Medulla oblongata (tissue), 1 donor: ENCODE data around the gene SLC45A1.

ENCODE experiments used
- DNase-seq: peaks from one replicate; pipeline ENCODE4 v3.0.0-alpha.2; 2015; ENCODE audit errors: extremely low spot score

SLC45A1 gene

DNA sequence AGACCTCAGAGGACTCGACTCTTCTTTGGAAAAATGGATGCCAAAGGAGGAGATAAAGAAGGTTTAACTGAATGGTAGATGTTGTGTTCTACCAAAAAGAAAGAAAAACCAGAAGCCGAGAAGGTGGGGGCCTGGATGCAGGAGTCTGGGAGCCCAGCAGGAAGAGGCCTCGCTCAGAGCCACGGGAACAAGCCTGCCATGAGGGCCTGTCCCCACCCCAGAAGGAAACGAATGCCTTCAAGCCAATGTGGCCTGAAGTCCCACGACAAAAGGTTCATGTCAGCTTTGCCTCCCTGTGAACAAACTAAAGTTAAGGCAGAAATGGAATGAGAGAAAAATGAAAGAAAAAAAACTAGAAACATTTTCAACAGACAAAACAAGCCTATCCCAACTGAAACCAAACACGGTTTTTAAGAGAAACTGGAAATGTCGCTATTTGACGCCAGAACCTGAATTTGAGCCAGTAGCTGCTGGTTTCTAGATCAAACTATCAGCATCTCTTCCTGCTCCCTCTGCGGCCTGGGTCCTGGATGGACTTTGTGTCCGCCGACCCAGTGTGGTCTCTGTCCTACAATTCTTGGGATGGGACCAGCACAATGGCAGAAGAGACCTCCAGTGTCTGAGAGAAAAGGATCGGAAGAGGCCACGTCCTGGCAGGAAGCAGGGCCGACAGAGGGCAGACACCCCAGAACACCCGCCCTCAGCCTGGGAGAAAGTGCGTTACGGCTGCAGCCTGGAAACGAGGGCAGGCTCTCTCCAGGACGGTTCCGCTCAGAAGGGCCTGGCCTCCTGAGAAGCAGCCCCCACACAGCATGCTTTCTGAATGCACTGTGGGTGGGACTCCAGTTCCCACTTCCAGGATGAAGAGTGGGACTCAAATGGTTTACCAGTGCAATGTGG is 35.2 kb downstream of the SLC45A1 start:
- DNase-seq = no peak

DNA sequence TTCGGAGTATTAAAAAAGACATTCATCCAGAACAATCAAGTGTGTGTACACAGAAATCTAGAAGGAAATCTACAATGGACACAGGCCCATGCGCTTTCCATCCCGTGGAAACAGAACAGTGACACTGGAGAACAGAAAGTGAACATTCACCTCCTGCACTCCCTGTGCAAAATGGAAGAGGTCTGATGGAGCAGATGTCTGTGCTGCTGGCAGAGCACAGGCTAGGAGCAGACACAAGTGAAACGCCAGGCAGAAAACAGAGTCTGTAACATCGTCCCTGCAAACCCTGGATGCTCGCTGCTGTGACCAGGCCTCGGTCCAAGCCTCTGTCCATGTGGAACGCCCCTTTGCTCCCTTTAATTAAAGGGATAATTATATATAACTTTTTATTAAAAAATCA is 36.1 kb downstream of the SLC45A1 start:
- DNase-seq = no peak

DNA sequence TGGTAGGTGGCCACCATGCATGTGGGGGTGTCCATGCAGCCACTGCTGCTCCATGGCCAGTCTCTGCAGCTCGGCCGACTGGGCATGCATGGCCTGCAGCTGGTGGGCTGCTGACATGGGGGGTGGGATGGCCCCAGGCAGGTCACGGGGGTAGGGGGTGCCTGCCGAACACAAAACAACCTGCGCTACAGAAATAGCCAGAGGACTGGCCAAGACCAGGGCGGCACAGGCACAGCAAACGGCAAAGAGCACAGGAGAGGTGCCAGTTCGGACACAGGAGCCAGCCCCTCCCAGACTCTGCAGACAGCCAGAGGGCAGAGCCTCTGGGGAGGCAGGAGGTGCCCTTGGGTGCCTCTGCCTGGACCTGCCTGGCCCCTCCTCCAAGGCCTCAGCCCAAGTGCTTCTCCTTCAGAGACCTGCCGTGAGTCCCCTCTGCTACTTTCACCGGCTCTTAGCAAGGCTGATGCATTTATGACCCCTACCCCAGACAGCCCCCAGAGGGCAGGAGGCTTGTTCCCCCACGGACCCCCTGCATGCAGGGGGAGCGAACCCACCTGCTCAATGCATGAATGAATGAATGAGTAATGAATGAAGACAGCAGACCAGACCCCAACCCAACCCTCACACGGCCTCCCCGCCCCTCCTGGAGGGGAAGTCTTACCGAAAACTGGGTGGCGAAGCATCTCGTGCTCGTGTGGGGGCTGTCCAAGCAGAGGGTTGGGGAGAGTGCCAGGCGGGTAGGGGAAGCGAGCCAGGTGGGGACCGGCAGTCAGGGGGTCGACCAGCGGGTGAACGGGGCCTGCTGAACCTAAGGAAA is 37.7 kb downstream of the SLC45A1 start:
- DNase-seq = no peak

DNA sequence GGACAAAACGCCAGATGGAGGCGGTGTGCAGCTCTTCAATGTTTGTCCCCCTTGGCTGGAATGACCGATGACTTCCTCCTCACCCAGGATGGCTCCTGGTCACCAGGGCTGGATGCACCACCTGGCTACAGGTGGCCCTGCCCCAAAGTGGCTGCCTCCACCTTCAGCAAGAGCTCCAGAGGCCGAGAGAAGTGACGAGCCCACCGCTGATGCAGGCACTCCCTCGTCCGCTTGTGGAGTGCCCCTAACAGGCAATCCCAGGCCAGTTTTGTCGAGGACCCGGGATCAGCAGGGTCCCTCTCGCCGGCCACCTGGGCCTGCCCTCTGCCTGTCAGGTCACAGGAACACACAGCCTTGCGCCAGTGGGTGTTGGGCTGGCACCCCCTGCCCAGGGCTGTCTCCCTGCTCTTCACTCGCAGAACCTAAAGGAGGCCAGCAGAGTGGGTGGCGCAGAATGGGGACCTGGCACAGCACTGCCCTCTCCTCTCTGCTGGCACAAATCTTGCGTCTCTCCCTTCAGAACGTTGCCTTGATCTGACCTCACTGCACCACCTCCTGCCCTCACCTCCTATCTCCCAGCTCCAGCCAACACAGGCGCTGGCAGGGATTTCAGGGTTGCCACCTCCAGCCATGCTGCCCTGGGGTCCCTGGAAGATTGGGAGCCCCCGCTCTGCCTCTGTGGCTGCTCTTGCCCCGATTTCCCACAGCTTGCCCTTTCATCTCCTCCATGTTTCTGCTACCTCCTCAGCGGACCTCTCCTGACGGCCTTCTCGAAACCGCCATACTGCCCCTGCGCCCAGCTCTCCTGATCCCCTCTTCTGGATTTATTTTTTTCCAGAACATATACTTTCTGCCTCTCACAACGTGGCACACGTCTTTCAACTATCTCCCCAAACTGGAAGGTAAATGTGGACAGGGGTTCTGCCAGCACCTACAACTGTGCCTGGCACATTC is 38.6 kb downstream of the SLC45A1 start:
- DNase-seq = no peak

DNA sequence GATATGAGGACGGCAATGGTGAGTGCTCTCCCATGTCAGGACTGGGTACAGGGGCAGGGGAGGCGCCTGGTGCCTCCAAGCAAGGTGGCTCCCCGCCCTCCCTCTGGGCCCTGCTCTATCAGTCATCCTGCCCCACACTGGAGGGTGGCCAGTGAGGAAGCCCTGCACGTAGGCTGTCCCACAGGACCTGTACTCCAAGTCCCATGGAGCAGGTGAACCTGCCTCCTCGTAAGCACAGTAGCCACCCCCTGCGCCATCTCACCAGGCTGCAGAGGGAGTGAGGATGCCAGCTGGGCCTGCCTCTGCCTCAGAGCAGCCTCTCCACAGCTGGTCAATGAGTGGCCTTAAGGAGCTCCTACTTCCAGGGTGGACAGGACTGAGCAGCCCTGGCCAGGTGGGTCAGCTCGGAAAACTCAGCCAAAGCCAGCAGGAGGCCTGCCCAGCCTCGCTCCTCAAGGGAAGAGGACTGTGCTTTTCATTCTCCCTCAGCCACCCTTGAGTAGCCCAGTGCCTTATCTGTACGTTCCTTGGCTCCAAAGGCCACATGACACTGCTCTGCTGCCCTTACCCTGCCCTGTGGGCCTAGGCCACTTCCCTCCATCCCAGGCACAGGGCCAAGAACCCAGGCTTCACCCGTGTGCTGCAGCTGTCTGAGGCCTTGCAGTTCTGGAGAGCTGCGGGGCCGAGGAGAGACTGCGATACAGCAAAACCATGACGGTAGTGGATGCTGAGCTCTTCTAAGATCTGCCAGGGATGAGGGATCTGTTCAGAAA is 39.6 kb downstream of the SLC45A1 start:
- DNase-seq = no peak

DNA sequence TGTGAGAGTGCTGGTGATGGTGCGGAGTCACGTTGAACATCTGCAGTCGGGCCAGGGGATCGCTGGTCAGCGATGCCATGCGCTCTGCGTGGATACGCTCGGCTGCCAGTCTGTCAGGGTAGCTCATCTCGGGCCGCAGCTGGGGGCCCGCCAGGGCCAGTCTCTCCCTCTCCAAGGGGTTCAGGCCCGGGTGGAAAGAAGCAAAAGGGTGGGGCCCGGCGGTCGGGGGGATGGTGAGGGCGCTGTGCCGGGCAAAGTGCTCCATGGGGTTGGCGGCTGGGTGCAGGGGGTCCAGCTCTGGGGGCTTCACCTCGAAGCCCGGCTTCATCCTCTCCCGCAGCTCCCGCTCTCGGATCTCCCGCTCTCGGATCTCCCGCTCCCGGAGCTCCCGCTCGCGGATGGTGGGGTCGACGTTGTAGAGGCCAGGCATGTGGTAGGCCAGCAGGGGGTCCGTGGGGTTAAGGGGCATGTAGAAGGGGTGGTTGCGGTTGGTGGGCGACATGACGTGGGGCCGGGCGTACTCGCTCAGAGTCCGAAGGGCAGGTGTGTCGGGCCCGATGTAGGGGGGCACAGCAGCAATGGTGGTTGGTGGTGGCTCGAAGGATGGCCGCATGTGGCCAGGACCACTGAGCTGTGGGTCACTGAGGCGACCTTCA is 40.5 kb downstream of the SLC45A1 start:
- DNase-seq = no peak

DNA sequence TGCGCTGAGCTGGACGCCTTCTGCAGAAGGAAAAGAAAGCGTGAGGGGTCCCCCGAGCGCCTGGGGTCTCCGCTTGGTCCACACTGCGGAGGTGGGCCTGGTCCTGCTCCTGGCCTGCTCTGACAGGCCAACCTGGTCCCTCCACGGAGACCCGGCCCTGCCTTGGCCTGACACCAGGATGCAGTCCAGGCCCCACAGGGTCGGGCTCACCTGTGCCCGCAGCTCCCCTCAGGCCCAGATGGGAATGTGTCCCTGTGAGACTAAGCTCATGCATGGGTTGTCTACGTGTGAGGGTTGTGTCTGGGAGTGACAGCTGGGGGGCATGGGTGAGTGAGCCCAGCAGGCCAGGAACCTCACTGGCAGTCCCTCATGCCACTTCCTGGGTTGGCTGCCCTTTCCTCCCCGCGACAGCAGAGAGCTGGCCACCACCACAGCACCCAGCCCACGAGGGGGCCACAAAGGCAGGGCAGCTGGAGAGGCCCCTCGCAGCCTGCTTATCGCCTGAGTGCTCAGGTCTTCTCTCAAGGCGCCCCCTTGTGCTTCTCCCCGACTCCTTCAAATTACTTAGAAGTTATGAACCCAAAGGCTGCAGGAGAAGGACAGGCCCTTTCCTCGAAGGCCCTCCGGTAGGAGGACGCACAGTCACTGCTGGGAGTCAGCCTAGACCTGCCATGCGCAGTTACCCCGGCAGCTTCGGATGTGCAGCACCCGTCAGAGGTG is 41.1 kb downstream of the SLC45A1 start:
- DNase-seq = no peak

DNA sequence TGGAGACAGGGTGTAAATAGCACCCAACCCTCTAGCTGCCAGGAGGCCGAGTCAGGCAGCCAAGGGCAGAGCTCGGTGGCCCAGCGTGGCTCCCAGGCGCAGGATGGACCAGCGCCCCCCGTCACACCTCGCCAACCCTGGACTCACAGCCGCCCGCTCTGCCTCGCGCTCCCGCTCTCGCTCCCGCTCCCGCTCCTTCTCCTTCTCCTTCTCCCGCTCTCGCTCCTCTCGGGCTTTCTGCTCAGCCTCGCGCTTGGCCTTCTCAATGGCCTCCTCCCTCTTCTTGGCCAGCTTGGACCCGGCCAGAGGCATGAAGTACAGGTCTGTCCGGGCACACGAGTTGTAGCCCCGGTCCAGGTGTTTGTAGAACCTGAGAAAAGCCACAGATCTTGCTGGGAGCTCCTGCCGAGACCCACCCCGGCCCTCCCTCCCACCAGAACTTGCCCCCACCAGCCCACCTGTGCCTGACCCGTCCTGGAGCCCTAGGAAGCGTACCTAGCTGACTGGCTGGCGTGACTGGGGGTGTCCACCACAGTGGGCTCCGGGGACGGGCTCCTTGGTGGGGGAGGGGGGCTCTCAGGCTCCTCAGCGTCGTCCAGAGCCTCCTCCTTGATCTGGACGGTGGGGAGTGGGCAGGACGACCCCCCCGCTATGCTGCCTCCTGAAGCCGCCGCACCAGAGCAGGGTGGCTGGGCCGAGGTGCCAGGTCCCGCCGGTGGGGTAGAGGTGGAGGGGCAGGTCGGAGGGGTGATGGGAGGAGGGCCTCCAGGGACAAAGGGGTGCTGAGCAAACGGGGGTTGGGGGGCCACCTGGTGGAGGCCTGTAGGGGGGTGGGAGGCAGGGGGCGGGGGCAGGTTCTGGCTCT is 41.9 kb downstream of the SLC45A1 start:
- no peak for DNase-seq

DNA sequence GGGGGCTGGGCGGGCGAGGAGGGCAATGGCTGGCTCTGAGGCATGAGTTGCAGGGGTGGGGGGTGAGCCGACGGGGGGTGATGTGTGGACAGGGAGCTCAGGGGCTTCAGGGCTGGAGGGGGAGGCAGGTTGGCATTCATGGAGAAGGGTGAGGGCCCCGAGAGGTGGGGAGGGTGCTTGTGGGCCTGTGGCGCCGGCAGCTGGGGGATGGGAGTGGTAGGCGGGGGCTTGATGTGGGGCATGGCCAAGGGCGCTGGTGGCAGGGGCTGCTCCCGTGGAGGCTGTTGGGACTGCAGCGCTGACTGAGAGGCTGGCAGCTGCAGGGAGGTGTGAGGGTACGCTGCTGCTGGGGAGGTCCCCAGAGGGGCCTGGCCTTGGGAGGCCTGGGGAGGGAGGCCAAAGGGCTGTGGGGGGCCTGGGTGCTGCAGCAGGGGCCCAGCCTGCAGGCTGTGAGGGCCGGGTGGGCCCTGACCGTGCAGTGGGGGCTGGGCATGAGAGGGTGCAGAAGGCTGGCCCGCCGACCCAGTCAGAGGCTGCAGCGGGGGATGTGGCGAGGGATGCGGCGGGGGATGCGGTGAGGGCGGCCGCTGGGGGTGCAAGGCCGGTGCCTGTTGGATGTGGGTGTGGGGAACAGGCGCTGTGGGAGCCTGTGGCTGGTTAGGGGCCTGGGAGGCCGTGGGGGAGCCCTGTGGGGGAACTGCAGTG is 42.7 kb downstream of the SLC45A1 start:
- no peak for DNase-seq

DNA sequence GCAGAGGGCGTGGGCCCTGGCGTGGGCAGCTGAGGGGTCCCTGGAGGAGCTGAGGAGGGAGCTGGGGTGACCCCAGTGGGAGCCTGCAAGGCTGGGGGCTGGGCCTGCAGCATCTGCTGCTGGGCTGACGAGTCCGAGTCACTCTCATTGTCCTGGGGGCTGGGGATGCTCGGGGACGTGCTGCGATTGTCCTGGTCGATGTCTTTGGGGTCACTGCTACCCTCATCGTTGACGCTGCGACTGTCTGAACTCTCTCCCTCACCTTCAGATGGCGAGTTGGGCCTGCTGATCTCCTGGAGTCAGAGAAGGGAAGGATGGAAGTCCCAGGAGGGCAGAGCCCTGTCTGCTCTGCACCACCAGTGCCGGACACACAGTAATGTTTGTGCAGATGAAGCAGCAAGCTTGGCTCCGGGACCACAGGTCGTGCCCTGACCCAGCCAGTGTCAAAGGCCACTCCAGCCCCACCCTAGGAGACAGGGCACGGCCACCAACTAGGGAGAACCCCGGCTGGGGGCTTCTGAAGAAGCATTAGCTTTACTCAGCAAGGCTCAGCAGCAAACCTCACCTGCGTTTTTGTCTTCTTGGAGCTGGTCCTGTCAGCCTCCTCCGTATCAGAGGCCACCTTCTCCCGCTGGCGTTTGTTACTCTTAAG is 43.4 kb downstream of the SLC45A1 start:
- DNase-seq = no peak

DNA sequence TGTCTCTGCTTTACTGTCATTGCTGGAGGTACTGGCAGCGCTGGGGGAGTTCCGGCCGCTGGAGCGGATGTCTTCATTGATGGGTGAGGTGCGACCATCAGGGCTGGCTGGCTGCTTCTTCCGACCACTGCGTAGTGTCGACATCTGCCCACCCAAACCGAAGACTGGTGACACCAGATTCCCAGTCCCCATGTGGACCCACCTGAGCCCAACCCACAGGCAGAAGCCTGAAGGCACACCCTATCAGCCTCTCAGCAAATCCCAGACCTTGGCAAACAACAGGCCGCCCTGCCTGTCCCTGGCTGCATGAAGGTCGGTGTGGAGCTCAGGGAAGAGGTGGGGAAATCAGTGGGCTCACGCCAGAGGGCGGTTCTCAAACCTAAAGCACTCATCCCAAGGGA is 44.8 kb downstream of the SLC45A1 start:
- DNase-seq = no peak

DNA sequence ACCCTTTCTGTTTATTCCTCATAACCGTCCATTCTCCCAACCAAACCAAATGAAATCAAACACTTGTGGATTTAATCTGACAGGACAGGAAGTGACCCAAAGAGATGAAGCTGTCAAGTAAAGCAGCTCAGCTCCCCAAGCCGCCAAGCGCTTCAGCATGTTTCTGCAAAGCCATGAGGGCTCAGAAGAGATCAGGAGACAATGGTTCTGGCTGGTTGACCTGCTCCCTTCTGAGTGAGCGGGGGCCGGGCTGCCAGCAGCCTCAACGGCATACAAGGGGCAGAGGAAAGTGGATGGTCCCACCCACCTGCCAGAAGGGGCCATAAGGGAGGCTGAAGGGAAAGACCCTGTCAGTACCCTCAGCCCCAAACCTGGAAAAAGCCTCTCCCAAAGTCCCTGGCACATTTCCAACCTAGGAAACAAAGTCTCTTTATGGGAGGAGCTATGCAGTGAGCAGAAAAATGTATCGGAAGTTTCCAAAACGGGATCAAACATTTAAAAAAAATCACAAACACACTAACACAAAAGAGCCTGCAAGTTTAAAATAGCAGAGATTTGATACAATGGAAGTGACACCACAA is 45.4 kb downstream of the SLC45A1 start:
- no peak for DNase-seq

DNA sequence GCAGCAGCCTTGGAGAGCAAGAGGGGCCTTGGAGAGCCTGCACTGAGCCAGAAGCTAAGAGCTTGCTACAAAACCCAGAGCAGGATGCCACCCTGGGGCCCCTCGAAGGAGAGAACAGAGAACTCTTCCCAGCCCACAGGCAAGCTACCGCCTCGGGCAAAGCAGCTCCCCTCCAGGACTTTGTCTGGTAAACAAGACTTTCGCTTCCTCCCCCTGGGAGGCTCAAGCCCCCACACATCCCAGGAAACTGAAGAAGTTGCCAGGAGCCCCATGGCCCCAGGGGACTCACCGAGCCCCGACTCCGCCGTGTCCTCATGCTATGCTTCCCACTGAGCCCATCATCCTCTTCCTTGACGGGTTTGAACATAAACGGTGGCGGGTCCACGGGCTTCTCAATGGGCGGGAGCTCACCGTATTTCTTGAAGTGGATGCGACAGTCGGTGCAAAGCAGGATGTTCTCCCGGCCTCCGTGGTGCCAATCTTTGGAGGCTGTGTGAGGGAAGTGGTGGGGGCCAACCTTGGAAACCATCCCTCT is 45.9 kb downstream of the SLC45A1 start:
- DNase-seq = no peak

DNA sequence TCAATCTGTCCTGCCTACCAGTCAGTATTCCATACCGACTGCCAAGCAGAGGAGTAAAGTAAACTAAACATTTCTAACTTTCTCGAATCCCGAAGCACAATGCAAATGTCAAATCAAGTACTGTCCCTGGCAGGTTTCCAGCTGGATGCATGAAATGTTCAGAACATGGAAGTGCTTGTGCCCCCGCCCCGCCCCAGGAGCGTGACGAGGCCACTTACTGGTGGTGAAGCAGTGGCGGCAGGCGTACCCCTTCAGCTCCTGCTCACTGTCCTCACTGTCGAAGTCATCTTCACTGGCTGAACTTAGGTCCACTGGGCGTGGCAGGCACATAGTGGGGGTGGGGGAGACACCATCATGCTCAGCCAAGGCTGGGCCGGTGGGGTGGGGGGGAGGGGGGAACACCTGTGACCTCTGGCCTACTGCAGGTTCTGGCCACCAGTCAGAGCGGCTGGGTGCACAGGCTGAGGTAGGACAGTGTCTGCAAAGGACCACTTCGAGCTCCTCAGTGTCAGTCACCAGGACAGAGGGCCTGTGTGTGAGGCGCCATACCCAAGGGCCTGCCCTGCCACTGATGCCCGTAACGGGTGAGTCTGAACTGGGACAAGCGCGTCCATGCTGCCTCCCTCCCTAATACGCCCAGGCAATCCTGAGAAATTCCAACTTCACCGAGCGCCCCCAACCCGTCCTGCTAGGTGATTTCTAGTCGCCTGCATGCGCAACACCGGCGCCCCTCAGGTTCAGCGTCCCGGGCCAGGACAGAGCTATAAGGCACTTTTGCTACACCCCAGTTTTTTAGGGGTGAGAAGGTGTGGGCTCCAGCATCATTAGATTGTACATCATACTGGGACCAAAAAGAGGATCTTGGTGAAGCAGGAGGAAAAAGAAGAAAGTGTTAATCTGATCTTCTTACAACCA is 46.9 kb downstream of the SLC45A1 start:
- no peak for DNase-seq

DNA sequence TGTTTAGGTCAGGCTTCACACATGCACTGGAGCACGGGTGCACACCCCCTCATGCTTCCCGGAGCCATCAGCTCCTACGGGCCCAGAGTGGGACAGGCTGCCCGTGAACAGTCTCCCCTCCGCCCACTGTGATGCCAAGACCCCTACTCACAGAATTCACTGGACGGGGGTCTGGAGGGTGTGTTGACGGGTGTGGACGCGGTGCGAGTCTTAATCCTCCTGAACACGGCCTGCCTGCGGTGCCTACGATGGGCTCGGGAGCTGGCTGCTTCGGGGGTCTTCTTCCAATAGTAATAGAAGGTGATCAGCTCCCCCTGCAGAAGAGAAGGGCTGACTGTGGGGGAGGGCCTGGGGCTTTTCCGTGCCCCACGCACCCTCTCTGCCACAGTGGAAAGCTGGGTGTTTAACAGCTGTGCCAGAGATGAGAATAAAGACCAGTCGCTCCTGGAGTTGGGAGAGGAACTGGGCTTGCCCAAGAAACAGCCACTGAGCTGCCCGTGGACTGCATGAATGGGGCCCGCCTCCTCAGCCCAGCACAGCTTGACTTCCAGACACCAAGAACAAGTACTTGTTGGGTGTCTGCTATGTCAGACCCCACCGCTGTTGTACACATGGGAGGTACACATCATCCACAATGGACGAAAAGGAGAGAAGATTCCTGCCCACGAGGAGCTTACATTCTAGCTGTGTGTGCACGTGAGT is 47.9 kb downstream of the SLC45A1 start:
- no peak for DNase-seq
